CD14-positive monocyte (primary cell): ENCODE data around the gene AMOTL2. TPM values are rescaled to one million over a fixed set of nuclear protein-coding genes. Genes with fewer than 3 reads are reported as not detected.

Experiments used
- DNase-seq, 3 donors: peaks; one replicate each; pipeline ENCODE4 v3.0.0-alpha.2; 2011 to 2022
- H2AFZ ChIP-seq: 2 replicates; pipeline ENCODE4 v1.6.0; 2012; ENCODE audit warnings: mild to moderate bottlenecking, low read depth, low read length, inconsistent platforms; ENCODE audit not compliant: insufficient read depth, poor library complexity, severe bottlenecking
- H3K27ac ChIP-seq, 2 donors: 1 replicate in 1 of 2; 2 replicates in 1 of 2; pipeline ENCODE4 v1.5.1; 2012 to 2013; ENCODE audit warnings: low read length in 2 of 2, control low read depth in 1 of 2, inconsistent platforms in 1 of 2, low read depth in 1 of 2, mild to moderate bottlenecking in 1 of 2
- H3K27me3 ChIP-seq, 2 donors: one replicate each; pipeline versions ENCODE4 v1.6.0 to v1.6.1; 2011 to 2013; ENCODE audit warnings: low read length in 2 of 2; ENCODE audit not compliant: control insufficient read depth in 2 of 2, insufficient read depth in 2 of 2
- H3K36me3 ChIP-seq, 2 donors: replicated peaks in 1 of 2; 1 replicate in 1 of 2; 2 replicates in 1 of 2; pipeline versions ENCODE4 v1.5.1 to v1.6.1; 2012 to 2013; ENCODE audit warnings: low read length in 2 of 2, control low read depth in 1 of 2, inconsistent platforms in 1 of 2, mild to moderate bottlenecking in 1 of 2; ENCODE audit not compliant: insufficient read depth in 2 of 2, control insufficient read depth in 1 of 2
- H3K4me1 ChIP-seq, 2 donors: 1 replicate in 1 of 2; 2 replicates in 1 of 2; pipeline versions ENCODE4 v1.5.1 to v1.6.1; 2012 to 2013; ENCODE audit warnings: low read length in 2 of 2, control low read depth in 1 of 2, inconsistent platforms in 1 of 2, mild to moderate bottlenecking in 1 of 2, moderate library complexity in 1 of 2; ENCODE audit not compliant: insufficient read depth in 2 of 2, control insufficient read depth in 1 of 2
- H3K4me2 ChIP-seq: replicated peaks from 2 replicates; pipeline ENCODE3; 2012; ENCODE audit warnings: low read length, moderate library complexity, mild to moderate bottlenecking; ENCODE audit not compliant: poor library complexity, severe bottlenecking; ENCODE audit errors: extremely low read depth
- H3K4me3 ChIP-seq, 3 experiments: fragments of 200-600 bp in 1 of 3; sonication (generic) in 1 of 3; replicated peaks in 1 of 3; 1 replicate in 2 of 3; 2 replicates in 1 of 3; pipeline ENCODE4 v1.5.1; 2011 to 2013; ENCODE audit warnings: low read length in 3 of 3, mild to moderate bottlenecking in 3 of 3, control low read depth in 2 of 3, low read depth in 2 of 3, inconsistent platforms in 1 of 3, moderate library complexity in 1 of 3
- H3K79me2 ChIP-seq: 2 replicates; pipeline ENCODE4 v1.6.0; 2012; ENCODE audit warnings: mild to moderate bottlenecking, control low read depth, inconsistent platforms, low read length, moderate library complexity; ENCODE audit not compliant: insufficient read depth
- H3K9ac ChIP-seq: 2 replicates; pipeline ENCODE4 v1.6.0; 2017; ENCODE audit warnings: low read length, mild to moderate bottlenecking; ENCODE audit not compliant: insufficient read depth, poor library complexity, severe bottlenecking
- H3K9me3 ChIP-seq, 2 donors: replicated peaks in 1 of 2; 1 replicate in 1 of 2; 2 replicates in 1 of 2; pipeline versions ENCODE4 v1.5.1 to v1.6.1; 2012 to 2013; ENCODE audit warnings: low read length in 2 of 2, control low read depth in 1 of 2; ENCODE audit not compliant: control insufficient read depth in 1 of 2, insufficient read depth in 1 of 2
- H4K20me1 ChIP-seq: 2 replicates; pipeline ENCODE4 v1.6.0; 2012; ENCODE audit warnings: mild to moderate bottlenecking, low read length, control low read depth, moderate library complexity; ENCODE audit not compliant: insufficient read depth
- H3K27ac Mint-ChIP-seq, 7 donors: one replicate each; pipeline ENCODE4 v1.8.0; 2020; ENCODE audit warnings: mild to moderate bottlenecking in 7 of 7, mixed read lengths in 7 of 7, moderate library complexity in 6 of 7, inconsistent platforms in 2 of 7
- H3K27me3 Mint-ChIP-seq, 3 donors: one replicate each; pipeline ENCODE4 v1.8.0; 2021 to 2022; ENCODE audit warnings: low read depth in 3 of 3, mild to moderate bottlenecking in 3 of 3, mixed read lengths in 3 of 3, moderate library complexity in 3 of 3, inconsistent platforms in 1 of 3
- H3K36me3 Mint-ChIP-seq, 2 donors: one replicate each; pipeline ENCODE4 v1.8.0; 2020; ENCODE audit warnings: mixed read lengths in 2 of 2, inconsistent platforms in 1 of 2, mild to moderate bottlenecking in 1 of 2
- H3K4me1 Mint-ChIP-seq: one replicate; pipeline ENCODE4 v1.8.0; 2020; ENCODE audit warnings: mild to moderate bottlenecking, mixed read lengths
- H3K4me3 Mint-ChIP-seq, 2 donors: one replicate each; pipeline ENCODE4 v1.8.0; 2020; ENCODE audit warnings: mild to moderate bottlenecking in 2 of 2, mixed read lengths in 2 of 2, moderate library complexity in 1 of 2
- H3K9me3 Mint-ChIP-seq, 7 donors: one replicate each; pipeline ENCODE4 v1.8.0; 2020 to 2022; ENCODE audit warnings: mixed read lengths in 7 of 7, mild to moderate bottlenecking in 6 of 7, moderate library complexity in 6 of 7, inconsistent platforms in 2 of 7
- WGBS: methylation state at CpG from one replicate; pipeline ENCODE4 v1.1.5; 2013; ENCODE audit warnings: missing lambda C conversion rate; ENCODE audit not compliant: insufficient coverage; 5-methylcytosine and 5-hydroxymethylcytosine counted together
- intact Hi-C, 2 donors: fragments of 100-400 bp; cut with micrococcal nuclease; formaldehyde crosslinking; loops; one replicate each; pipeline versions ENCODE4 v1.15.0 to v1.15.1; 2023
- polyA plus RNA-seq, 3 donors: library from polyadenylated mRNA; depleted of rRNA in 1 of 3; unstranded in 2 of 3; stranded (reverse) in 1 of 3; fragments of 300-500 nt in 2 of 3; fragments of >200 nt in 1 of 3; fragmentation: Illumina TruSeq in 2 of 3; gene quantifications; 1 replicate in 2 of 3; 2 replicates in 1 of 3; pipeline ENCODE4 v1.2.3, GENCODE V29; 2012 to 2021
- TF ChIP-seq, protein P1 (sequence below): fragments of 200-600 bp; IDR thresholded peaks from one replicate; pipeline ENCODE4 v1.8.0; 2022; ENCODE audit warnings: antibody characterized with exemption, mild to moderate bottlenecking

Gene AMOTL2
- polyA plus RNA-seq, 3 donors: 0.01 TPM; not detected in 2

DNA sequence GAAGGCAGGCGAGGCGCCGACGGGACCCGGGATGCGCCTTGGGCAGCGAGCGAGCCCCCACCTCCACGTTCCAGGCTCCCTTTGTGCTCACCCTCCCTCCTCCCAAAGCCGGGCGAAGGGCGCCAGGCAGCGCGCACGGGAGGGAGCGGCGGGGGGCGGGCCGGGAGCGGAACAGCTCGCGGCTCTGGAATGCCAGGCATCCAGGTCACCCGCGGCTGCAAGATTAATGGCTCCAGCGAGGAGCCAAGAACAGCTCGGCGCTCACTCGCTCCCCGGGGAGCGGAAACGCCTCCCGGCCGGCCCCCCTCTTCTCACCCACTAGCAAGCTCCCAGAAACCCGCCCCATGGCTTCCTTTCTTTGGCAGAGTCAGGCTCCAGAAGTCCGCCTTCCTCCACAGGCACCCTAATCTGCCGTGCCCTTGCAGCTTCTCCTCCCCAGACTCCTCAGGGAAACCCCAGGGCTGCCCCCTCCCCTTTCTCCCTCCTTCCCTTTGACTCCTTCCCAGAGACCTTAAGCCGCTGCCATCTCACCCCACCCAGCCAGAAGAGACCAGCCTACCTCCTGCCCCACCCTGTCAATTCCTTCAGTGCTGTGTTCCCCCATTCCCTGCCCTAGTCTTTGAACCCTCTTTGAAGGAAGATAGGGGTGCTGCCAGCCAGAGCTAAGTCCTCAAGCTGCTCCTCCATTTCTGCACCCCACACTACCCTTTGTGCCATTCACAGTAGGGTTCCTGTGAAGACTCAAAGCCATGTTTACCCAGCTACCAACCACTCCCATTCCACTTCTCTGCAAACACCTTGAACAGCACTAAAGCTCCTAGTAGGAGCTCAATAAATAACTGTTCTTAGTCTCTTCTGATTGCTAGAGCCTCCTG is 9.9 kb downstream of the AMOTL2 start:
- no peak for DNase-seq
- Mint-ChIP-seq H3K9me3 (peaks cover 0 to 6% (median 0%) of the 10 kb centered on the region in 7 donors), H3K4me3 (peak overlapping the region; percentile 39 to 85), H3K27me3 (peaks cover 24 to 37% (median 25%) of the 10 kb centered on the region in 3 donors), H3K27ac (no peak overlapping the region), H3K4me1 (peaks cover 13% of the 10 kb centered on the region), H3K36me3 (no peaks in the 10 kb centered on the region)
- intact Hi-C loops: no loop called here
- no peaks in the 10 kb centered on the region for H4K20me1 ChIP-seq
- peaks cover 7 to 9% of the 10 kb centered on the region in 2 donors for H3K4me1 ChIP-seq
- H2AFZ ChIP-seq: peak overlapping the region; percentile 50
- no peak overlapping the region for H3K27ac ChIP-seq
- H3K4me3 ChIP-seq: peak overlapping the region in 1 of 3 experiments; percentile 34
- TF ChIP-seq, protein P1, sequence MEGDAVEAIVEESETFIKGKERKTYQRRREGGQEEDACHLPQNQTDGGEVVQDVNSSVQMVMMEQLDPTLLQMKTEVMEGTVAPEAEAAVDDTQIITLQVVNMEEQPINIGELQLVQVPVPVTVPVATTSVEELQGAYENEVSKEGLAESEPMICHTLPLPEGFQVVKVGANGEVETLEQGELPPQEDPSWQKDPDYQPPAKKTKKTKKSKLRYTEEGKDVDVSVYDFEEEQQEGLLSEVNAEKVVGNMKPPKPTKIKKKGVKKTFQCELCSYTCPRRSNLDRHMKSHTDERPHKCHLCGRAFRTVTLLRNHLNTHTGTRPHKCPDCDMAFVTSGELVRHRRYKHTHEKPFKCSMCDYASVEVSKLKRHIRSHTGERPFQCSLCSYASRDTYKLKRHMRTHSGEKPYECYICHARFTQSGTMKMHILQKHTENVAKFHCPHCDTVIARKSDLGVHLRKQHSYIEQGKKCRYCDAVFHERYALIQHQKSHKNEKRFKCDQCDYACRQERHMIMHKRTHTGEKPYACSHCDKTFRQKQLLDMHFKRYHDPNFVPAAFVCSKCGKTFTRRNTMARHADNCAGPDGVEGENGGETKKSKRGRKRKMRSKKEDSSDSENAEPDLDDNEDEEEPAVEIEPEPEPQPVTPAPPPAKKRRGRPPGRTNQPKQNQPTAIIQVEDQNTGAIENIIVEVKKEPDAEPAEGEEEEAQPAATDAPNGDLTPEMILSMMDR: no peak
- no peaks in the 10 kb centered on the region for H3K36me3 ChIP-seq
- no peaks in the 10 kb centered on the region for H3K9me3 ChIP-seq
- peak overlapping the region; percentile 49 for H3K4me2 ChIP-seq
- H3K9ac ChIP-seq: no peak overlapping the region
- no peaks in the 10 kb centered on the region for H3K79me2 ChIP-seq
- peaks cover 3 to 24% of the 10 kb centered on the region in 2 donors for H3K27me3 ChIP-seq
- WGBS: 0% methylated on average over 28 of the region's 37 CpGs

DNA sequence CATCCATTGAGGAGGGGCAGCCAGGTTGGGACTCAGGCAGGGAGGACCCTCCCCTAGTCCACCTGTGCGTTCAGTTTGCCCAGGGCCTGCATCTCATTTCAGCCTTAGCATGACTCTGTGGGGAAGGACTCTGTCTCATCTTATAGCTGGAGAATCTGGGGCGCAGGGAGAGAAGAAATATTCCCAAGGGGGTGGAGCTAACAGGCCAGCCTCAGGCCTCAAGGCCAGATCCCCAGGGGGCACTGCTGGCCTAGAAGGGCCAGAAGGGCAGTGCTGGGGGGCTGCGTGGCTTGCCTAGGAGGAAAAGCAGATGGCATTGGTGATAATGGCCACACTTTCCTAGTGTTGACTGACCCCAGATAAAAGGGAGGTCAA is 10.9 kb downstream of the AMOTL2 start:
- peaks cover 0 to 6% (median 0%) of the 10 kb centered on the region in 7 donors for H3K9me3 Mint-ChIP-seq
- 77% methylated on average over 2 of the region's 3 CpGs for WGBS
- H2AFZ ChIP-seq: no peak overlapping the region
- H3K4me2 ChIP-seq: no peak overlapping the region
- intact Hi-C loops: no loop called here
- TF ChIP-seq, protein P1: no peak
- peaks cover 3 to 24% of the 10 kb centered on the region in 2 donors for H3K27me3 ChIP-seq
- no peak overlapping the region for H3K9ac ChIP-seq
- no peak for DNase-seq
- H3K4me3 Mint-ChIP-seq: peak overlapping the region in 1 of 2 donors; percentile 66
- no peaks in the 10 kb centered on the region for H3K36me3 ChIP-seq
- peaks cover 24 to 36% (median 25%) of the 10 kb centered on the region in 3 donors for H3K27me3 Mint-ChIP-seq
- H3K27ac Mint-ChIP-seq: no peak overlapping the region
- H4K20me1 ChIP-seq: no peaks in the 10 kb centered on the region
- H3K79me2 ChIP-seq: no peaks in the 10 kb centered on the region
- H3K36me3 Mint-ChIP-seq: no peaks in the 10 kb centered on the region
- no peaks in the 10 kb centered on the region for H3K9me3 ChIP-seq
- peaks cover 13% of the 10 kb centered on the region for H3K4me1 Mint-ChIP-seq
- no peak overlapping the region for H3K27ac ChIP-seq
- H3K4me3 ChIP-seq: no peak overlapping the region
- H3K4me1 ChIP-seq: peaks cover 7 to 9% of the 10 kb centered on the region in 2 donors
